Amniotic stem cell (primary cell): ENCODE measurements around the gene PBX3.

ENCODE experiments used
- DNase-seq: peaks from one replicate; lab custom pipeline; 2025; lab: John Stamatoyannopoulos, UW

The PBX3 gene

DNA sequence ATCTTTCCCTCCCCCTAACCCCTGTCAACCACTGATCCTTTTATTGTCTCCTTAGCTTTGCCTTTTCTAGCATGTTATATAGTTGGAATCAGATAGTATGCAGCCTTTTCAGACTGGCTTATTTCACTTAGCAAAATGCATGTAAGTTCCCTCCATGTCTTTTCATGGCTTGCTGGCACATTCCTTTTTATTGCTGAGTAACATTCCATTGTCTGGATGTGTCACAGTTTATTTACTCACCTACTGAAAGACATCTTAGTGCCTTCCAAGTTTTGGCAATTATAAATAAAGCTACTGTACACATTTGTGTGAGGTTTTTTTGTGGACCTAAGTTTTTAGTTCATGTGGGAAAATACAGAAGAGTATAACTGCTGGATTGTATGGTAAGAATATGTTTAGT is 230.1 kb downstream of the PBX3 start:
- no peak for DNase-seq

GRCh38 chr9:125979383-125979782 is 232.2 kb downstream of the PBX3 start:
- no peak for DNase-seq

- no peak for DNase-seq
These were observed 235.7 kb downstream of the PBX3 start for GRCh38 chr9:125982798-125983406.

DNA sequence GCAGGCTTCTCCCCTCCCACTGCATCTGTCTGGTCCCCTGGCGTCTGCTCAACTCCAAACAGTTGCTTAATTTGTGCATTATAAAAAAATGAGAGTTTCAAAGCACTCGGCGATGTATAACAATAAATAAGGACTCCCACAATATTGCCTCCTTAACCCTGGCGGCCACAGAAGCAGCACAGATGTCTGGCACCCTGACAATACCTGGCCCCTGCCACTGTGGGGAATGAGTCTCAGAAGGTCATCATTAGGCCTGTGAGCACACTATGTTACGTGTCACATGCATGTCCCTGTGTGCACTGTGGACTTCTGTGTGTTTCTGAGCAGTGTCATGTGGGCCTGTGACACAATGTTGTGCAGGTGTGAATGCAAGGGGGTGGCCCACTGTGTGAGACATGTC is 236.5 kb downstream of the PBX3 start:
- no peak for DNase-seq

DNA sequence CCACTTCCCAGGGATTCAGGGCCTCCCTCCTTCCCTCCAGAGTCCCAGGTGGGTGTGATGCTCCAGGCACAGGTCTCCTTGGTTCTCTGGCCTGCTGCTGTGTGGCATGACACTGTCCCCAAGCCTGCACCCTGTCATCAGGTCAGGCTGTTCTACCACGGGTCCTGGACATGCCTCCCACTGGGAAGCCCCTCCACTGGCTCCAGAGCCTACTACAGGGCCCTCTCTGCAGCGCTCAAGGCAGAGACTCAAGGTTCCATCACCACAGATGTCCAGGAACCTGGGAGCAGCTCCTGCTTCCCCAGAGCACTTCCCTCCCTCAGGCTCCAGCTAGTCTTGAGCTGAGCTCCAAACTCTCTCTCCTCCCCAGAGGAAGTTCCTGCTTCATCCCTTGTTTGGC is 237.3 kb downstream of the PBX3 start:
- no peak for DNase-seq

DNA sequence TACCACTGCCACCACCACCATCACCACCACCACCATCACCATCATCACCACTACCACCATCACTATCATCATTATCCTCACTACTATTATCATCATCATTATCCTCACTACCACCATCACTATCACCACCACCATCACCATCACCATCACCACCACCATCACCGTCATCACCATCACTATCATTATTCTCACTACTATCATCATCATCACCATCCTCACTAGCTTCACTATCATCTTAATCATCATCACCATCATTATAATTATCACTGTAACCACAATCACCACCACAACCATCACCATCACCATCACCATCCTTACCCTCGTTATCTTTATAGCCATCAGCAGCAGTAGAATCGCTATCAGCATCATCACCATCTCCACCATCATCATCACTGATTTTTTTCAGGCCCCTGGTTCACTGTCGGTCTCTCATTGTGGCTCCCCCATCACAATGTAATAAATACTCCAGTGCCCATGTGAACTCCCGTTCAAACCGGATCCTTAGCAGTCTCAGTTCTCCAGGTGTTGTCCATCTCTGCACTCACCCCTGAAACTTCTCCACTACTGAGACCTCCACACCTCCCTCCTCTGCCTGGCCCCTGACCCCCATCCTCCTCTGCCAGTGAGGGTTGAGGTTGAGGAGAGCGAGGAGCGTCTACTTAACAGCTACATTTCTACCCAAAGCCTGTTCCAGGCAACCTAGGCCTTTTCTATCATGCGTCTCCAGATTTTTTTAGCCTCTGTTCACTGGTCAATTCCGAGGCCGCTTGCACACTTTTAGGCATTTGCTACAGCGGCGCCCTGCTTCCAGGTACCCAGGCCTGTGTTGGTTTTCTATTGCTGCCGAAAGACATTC is 238.2 kb downstream of the PBX3 start:
- DNase-seq, result no peak

GRCh38 chr9:125985998-125986655 is 239.0 kb downstream of the PBX3 start:
- DNase-seq, result no peak

DNA sequence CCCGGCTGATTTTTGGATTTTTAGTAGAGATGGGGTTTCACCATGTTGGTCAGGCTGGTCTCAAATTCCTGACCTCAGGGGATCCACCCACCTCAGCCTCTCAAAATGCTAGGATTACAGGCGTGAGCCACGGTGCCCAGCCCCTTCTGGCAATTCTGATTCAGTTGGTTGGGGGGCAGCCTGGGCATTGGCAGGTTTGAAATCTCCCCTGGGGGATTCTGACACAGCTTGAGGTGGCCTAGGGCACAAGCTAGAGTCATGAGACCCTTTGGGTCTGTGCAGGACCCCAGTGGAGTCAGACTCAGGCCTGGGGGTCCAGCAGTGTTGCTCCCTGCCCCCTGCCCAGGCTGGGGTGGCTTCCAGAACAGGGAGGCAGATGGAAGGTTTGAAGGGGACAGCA is 239.8 kb downstream of the PBX3 start:
- DNase-seq, result no peak

DNA sequence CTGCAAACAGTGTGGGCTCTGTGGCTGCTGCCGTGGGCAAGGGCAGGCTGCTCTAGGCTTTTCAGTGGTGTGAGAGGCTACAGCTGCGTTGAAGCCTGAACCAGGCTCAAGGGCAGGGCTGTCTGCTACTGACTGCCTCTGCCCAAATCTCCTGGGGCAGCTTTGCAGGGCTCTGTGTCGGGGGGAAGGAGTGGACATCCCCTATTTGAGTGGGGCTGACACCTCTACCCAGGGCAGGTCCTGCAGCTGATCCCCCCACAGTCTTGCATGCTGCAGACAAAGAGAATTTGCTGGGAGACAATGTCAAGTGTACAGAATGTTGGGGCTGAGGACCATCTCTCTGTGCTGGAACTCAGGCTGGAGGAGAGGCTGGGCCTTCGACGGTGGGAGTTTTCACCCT is 240.2 kb downstream of the PBX3 start:
- DNase-seq, result no peak

- no peak for DNase-seq
These were observed 241.4 kb downstream of the PBX3 start for GRCh38 chr9:125988479-125989050.

- no peak for DNase-seq
These were observed 241.9 kb downstream of the PBX3 start for GRCh38 chr9:125989090-125989501.

GRCh38 chr9:125989524-125990180 is 242.5 kb downstream of the PBX3 start:
- DNase-seq, result no peak

- no peak for DNase-seq
These were observed 243.1 kb downstream of the PBX3 start for GRCh38 chr9:125990186-125990792.

DNA sequence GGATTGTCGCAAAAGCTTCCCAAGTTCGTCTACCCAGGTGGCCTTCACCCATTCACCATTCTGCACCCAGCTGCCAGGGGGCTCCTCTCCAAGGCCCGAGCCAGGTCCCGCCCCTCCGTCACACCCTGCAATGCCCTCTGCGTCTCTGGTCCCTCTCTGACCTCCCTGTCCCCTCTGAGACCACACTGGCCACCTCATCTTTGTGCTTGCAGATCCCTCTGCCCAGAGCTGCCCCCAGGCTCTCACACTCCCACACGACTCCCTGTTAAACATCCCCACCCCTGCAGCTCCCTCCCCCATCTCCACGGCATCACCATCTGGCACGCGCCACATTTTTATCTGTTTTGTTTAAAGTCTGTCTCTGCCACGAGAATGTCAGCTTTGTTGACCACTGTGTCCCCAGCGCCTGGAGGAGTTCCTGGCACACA is 243.6 kb downstream of the PBX3 start:
- DNase-seq, result no peak

DNA sequence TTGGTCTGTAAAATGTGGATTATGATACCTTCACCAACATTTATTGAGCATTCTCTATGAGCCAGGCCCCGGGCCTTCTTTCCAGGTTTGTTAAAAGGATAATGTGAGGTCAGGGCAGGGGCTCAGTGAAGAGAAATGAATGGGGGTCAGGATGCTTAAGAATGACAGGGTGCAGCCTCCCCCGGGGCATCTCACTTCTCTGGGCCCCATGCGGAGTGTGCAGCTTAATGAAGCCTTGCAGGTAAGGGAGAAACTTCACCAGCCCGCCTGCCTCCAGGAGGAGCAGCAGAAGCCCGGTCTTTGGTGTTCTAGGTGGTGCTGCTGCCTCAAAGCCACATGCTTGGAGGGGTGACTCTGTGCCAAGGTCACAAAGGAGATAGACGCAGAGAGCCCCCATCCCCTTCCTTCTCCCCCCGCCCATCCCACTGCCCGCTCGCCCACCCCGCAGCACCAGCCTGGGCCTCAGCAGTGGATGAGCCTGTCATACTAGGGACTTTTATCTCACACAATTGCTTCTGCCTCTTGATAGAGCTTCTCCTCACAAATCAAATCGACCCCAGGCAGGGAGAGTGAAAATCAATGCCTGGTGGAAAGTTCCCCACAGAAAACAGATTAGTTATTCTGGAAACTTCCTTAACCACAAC is 244.8 kb downstream of the PBX3 start:
- DNase-seq, result no peak

DNA sequence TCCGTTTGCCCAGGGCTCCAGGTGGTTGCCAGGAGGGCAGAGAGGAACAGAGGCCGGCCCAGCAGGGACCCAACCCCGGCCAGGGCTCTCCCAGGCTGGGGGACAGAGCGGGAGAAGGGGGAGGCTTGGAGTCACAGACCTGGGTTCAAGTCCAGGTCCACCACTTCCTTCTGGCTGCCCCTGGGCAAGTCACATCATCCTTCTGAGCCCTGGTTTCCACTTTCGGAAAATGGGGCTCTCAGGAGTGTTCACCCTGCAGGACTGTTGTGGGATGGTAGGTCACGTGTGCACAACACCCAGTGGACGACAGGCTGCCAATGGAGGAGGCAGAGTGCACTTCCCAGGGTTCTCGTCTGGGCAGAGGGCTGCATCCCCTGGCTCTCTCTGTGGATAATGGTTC is 245.4 kb downstream of the PBX3 start:
- no peak for DNase-seq

DNA sequence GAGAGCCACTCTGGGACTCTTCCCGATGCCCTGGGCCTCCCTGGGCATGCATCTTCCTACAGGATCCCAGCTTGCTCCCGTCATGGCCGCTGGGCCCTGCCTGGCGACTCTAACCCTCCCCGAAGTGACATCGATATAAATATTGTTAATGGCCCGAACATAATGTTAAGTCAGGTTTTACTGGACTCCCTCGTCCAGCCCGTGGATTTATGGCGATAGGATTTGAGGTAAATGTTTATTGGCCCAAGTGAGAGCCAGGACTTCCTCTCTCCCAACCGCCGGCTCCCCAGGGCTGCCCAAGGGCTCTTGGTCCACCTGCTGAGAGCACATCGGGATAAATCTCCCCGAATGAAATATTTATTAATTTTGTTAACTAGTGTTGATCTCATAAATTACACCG is 246.3 kb downstream of the PBX3 start:
- no peak for DNase-seq

DNA sequence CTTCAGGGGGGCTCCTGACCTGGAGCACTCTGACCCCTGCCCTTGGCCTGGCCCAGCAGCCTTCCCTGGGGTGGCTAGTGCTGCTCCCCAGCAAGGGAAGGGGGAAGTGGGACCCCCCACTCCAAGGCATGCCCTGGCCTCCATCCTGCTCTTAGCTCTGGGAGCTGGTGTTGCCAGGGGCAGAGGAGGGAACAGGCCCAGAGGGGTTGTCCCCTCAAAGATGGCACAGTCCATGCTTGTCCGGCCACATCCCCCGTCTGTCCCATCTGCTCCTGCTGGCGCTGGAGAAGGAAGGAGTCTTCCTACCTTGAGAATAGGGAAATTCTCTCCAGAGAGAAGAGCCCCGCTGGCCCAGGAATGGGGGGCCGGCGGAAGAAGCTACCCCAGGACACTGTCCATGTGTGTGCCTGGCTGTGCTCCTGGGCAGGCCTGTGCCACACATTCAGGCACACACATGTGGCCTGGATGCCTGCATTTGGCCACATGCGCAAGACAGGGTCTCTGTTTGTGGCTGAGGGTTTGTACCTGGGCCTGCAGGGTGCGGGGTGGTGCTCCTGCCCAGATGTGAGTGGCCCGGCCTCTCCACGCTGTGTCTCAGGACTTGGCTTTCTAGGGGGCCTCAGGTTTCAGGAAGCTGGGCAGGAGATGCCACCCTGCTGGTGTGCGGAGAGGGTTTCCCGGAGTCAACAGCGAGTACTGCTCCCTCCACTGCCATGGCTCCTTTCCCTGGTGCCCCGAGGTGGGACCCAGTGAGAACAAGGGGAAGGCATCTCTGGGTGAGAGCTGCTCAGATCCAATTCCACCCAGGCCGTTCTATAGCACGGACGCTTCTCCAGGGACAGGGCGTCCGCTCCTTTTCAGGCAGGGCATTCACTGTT is 247.1 kb downstream of the PBX3 start:
- no peak for DNase-seq

GRCh38 chr9:125995006-125995405 is 247.8 kb downstream of the PBX3 start:
- no peak for DNase-seq

- no peak for DNase-seq
These were observed 248.5 kb downstream of the PBX3 start for GRCh38 chr9:125995706-125996105.
